Subcutaneous abdominal adipose tissue (tissue), 5 donors: ENCODE data around the gene ZDHHC18.

ENCODE experiments used
- H3K27ac ChIP-seq: one replicate; pipeline ENCODE4 v1.7.0; 2013; ENCODE audit warnings: low read depth, mild to moderate bottlenecking, inconsistent platforms, low read length, moderate library complexity
- H3K27me3 ChIP-seq, 5 donors: one replicate each; pipeline ENCODE4 v1.7.0; 2013; ENCODE audit warnings: low read length in 5 of 5, inconsistent platforms in 1 of 5; ENCODE audit not compliant: control insufficient read depth in 5 of 5, insufficient read depth in 4 of 5
- H3K36me3 ChIP-seq, 5 donors: one replicate each; pipeline ENCODE4 v1.7.0; 2013; ENCODE audit warnings: low read length in 5 of 5; ENCODE audit not compliant: control insufficient read depth in 5 of 5, insufficient read depth in 5 of 5
- H3K4me1 ChIP-seq, 5 donors: one replicate each; pipeline ENCODE4 v1.7.0; 2013; ENCODE audit warnings: low read length in 5 of 5, mild to moderate bottlenecking in 3 of 5, moderate library complexity in 1 of 5; ENCODE audit not compliant: control insufficient read depth in 5 of 5, insufficient read depth in 5 of 5
- H3K4me3 ChIP-seq, 5 donors: one replicate each; pipeline ENCODE4 v1.7.0; 2013; ENCODE audit warnings: low read length in 5 of 5, low read depth in 1 of 5
- H3K9ac ChIP-seq, 5 donors: one replicate each; pipeline ENCODE4 v1.7.0; 2013; ENCODE audit warnings: low read length in 5 of 5, mild to moderate bottlenecking in 4 of 5, moderate library complexity in 3 of 5
- H3K9me3 ChIP-seq, 5 donors: one replicate each; pipeline ENCODE4 v1.7.0; 2013; ENCODE audit warnings: low read length in 5 of 5; ENCODE audit not compliant: control insufficient read depth in 5 of 5
- donor health status: healthy.
- donor health status: healthy.
- donor health status: healthy.
- donor health status: healthy.
- donor health status: healthy.

Gene ZDHHC18

DNA sequence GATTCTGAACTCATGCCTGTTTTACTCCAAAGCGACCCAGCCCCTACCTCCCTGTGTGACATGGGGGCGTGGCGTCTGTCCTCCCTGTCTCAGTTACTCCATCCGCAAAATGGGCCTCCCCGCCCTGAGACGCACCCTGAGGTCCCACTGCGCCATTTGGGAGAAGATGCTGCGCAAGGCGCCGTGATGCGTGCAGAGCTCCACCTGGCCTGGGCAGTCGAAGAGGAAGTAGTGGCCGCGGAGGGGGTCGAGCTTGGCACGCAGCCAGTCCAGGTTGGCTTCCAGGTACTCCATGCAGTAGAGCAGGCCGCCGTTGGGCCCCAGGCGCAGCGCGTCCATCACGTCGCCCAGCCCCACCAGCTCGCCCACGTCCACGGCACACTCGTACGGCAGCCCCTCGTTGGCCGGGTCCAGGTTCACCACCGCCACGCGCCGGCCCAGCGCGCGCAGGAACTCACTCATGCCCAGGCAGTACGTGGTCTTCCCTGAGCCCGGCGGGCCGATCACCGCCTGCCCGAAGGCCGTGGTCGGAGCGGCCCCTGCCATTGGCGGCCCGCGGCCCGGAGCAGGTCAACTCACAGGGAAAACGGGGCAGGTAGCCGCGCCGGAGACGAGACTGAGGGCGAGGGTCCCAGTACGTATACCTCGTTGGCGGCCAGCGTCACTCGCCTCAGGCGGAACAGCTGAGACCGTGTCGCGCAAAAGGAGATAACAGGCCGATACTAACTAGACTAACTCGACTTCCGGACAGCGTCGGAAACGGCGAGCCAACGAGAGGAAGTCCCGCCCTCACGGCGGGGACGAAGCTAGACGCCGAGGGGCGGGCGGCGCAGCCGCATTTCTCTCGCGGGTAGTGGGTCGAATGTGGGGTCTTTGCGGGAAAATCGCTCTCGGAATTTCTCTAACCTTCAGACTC, 63.3 kb downstream of the ZDHHC18 start, which contains the start of gene GPN2:
TSS of gene GPN2 (minus strand) at position 733 of the 916 bp plus-strand sequence. CDS start at position 546, 187 bp downstream.
- no peaks in the 10 kb centered on the region for H3K9me3 ChIP-seq
- peaks cover 13 to 62% (median 52%) of the 10 kb centered on the region in 5 donors for H3K36me3 ChIP-seq
- H3K4me1 ChIP-seq: peaks cover 0 to 22% (median 20%) of the 10 kb centered on the region in 5 donors
- peak within 1 kb of the TSS; percentile 91 for H3K27ac ChIP-seq
- H3K4me3 ChIP-seq: peak within 1 kb of the TSS; percentile 74 to 99 (median 91)
- H3K9ac ChIP-seq: peak within 1 kb of the TSS; percentile 97 to 100 (median 97)
- H3K27me3 ChIP-seq: no peaks in the 10 kb centered on the region

DNA sequence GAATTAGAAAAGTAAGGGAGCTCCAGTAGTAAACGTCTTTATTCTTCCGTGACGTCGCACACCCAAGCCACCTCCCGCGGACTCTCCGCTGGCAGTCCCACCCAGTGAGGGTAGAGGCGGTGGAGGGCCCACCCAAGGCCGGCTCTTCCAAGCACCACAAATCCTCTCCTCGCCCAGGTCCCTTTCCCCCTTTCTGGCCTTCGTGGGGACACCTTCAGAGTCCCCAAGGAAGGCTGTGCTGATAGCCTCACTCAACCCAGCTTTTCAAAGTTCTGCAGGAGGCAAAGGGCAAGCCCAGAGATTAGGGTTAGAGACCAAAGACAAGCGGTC, 63.9 kb downstream of the ZDHHC18 start:
- Histone ChIP-seq H3K4me3 (peak overlapping the region; percentile 59 to 99 (median 91)), H3K4me1 (peaks cover 0 to 22% (median 20%) of the 10 kb centered on the region in 5 donors), H3K27ac (peak overlapping the region; percentile 91), H3K9me3 (no peaks in the 10 kb centered on the region), H3K9ac (peak overlapping the region; percentile 97 to 100 (median 97)), H3K27me3 (no peaks in the 10 kb centered on the region), H3K36me3 (peaks cover 8 to 62% (median 52%) of the 10 kb centered on the region in 5 donors)

DNA sequence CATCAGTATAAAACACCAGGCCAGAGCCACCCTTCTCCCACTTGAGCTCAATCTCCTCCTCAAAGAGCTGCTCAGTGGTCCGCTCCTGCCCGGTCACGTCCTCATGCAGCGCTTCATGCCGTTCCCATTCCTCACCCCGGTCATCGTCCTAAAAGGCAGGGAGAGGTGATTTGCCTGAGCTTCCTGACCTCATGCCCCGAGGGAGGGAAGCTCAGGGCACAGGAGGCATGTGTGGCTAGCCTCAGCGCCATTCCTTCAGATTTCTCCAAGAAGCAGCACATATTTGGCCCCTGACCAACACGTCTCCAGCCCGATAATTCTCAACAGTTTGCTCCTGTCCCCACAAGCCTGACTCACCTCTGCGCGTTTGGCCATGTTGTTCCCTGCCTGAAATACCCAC, 67.8 kb downstream of the ZDHHC18 start:
- Histone ChIP-seq H3K27me3 (no peaks in the 10 kb centered on the region), H3K4me3 (no peak overlapping the region), H3K36me3 (peaks cover 5 to 59% (median 44%) of the 10 kb centered on the region in 5 donors), H3K9me3 (no peaks in the 10 kb centered on the region), H3K9ac (no peak overlapping the region), H3K4me1 (peaks cover 3 to 20% (median 19%) of the 10 kb centered on the region in 5 donors), H3K27ac (no peak overlapping the region)

DNA sequence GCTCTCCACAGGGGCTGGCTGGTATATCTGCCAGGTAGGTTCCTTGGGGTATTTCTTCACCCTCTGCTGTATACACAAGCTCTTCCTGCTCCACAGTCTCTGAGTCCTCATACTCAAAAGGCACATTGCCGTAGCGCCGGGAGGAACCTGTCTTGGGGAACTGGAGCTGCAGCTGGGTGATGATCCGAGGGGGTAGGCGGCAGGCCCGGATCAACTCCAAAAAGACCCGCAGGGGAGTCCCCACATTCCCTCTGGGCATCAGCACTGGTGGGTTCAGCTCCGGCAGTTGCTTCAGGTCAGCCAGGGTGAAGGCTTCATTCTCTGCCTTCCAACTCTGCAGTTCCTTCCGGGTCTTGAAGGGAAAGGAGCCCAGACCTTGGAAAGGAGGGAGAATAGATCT, 70.9 kb downstream of the ZDHHC18 start:
- Histone ChIP-seq H3K9me3 (no peaks in the 10 kb centered on the region), H3K27ac (no peak overlapping the region), H3K4me3 (no peak overlapping the region), H3K4me1 (peaks cover 7 to 23% (median 20%) of the 10 kb centered on the region in 5 donors), H3K9ac (no peak overlapping the region), H3K36me3 (peaks cover 5 to 52% (median 40%) of the 10 kb centered on the region in 5 donors), H3K27me3 (no peaks in the 10 kb centered on the region)

DNA sequence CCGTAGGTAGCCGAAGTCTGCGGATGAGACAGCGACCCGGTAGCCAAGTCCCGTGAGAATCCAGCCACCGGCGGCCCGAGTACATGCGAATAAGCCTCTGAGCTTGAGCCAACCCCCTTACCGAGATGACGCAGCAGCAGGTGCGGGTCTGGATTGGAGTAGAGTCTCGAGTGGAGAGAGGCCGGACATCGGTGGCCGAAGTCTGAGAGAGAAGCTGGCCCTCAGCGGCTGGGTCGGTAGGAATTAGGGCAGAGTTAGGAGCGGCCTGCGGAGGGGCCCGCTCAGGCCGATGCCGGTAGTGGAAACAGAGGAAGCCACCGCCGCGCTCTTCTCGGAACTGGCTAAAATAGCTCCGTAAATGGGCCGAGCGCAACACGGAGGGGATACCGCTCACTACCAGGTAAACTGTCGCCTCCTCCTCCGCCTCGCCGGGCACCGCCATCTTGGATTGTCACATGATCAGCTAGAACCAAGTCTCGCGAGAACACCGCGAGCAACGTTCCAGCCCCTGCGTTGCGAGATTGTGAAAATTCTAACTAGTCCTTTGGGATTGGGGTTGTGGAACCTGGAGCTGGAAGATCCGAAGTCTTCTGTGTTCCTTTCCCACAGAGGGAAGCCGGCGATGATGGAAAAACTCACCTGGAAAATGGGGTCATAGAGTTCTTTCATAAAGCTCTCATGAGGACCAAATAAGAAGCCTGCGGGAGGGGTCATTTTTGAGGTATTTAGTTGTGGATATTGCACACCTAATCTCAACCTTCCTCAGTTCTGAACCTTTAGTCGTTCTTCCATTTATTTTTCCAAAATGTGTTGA, 73.7 kb downstream of the ZDHHC18 start, which contains the start of gene GPATCH3:
TSS of gene GPATCH3 (minus strand) at position 467 of the 814 bp plus-strand sequence. CDS start at position 442, 25 bp downstream.
- peak within 1 kb of the TSS; percentile 88 to 99 (median 90) for H3K9ac ChIP-seq
- no peaks in the 10 kb centered on the region for H3K27me3 ChIP-seq
- H3K4me3 ChIP-seq: peak within 1 kb of the TSS; percentile 79 to 98 (median 86)
- peaks cover 0 to 25% (median 16%) of the 10 kb centered on the region in 5 donors for H3K36me3 ChIP-seq
- no peaks in the 10 kb centered on the region for H3K9me3 ChIP-seq
- H3K27ac ChIP-seq: peak within 1 kb of the TSS; percentile 82
- peaks cover 7 to 23% (median 20%) of the 10 kb centered on the region in 5 donors for H3K4me1 ChIP-seq

- no peaks in the 10 kb centered on the region for H3K9me3 ChIP-seq
- no peaks in the 10 kb centered on the region for H3K27me3 ChIP-seq
- H3K27ac ChIP-seq: peak overlapping the region; percentile 82
- peak overlapping the region in 4 of 5 donors; percentile 88 to 99 (median 90) for H3K9ac ChIP-seq
- H3K36me3 ChIP-seq: peaks cover 0 to 18% (median 11%) of the 10 kb centered on the region in 5 donors
- peak overlapping the region; percentile 79 to 98 (median 86) for H3K4me3 ChIP-seq
- peaks cover 7 to 23% (median 20%) of the 10 kb centered on the region in 5 donors for H3K4me1 ChIP-seq
Observed at GRCh38 chr1:26900815-26901511, 74.5 kb downstream of the ZDHHC18 start.
